Thyroid gland (tissue), 4 donors: ENCODE data around the gene SQSTM1.

ENCODE experiments used
- CTCF ChIP-seq, 6 experiments: fragments of 200-600 bp in 3 of 6; fragments of 450-650 bp in 3 of 6; sonication (generic) in 3 of 6; IDR thresholded peaks; one replicate each; pipeline ENCODE4 v1.5.1; 2016 to 2019; ENCODE audit warnings: antibody characterized with exemption in 6 of 6, mild to moderate bottlenecking in 2 of 6, inconsistent platforms in 1 of 6, moderate library complexity in 1 of 6
- POLR2A ChIP-seq, 2 donors: fragments of 450-650 bp; IDR thresholded peaks; one replicate each; pipeline ENCODE4 v1.6.1; 2017; ENCODE audit warnings: antibody characterized with exemption in 2 of 2, mild to moderate bottlenecking in 2 of 2, moderate library complexity in 1 of 2

DNA sequence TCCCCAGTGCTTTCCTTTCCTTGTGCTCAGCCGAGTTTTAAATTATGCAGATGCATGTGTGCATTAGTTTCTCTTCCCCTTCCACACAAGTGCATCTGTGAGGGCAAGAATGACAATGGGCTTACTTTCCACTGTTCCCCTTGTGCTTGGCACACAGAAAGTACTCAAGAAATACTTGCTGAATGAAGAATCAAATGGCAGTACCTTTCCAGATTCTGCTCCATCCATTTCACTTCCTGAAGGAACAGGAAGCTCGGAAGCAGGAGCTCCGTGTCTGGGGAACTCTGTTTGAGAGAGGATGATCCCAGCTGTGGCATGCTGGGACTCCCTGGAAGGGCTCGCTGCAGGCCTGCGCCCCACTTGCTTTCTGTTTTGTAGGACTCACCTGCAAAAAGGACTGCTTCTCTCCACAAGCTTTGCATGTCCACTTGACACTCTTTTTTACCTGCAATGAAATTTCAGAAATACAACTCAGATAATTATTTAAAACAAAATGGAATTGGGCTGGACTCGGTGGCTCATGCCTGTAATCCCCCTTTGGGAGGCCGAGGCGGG lies 32.4 kb downstream of the SQSTM1 start:
- TF ChIP-seq POLR2A (IDR thresholded peaks at IDR 0.05) (no peak), CTCF (IDR thresholded peaks at IDR 0.05) (no peak)
